Natural killer cell (primary cell): ENCODE data around the gene C8G. TPM values are rescaled to one million over a fixed set of nuclear protein-coding genes. Genes with fewer than 3 reads are reported as not detected.

Source experiments
- ATAC-seq, 3 donors: fragments of 150-1000 bp in 2 of 3; fragments of 200-7000 bp in 1 of 3; cut with Tn5 transposase; 1 replicate in 1 of 3; 2 replicates in 2 of 3; pipeline ENCODE4 v1.10.0; 2021; ENCODE audit warnings: mild to moderate bottlenecking in 2 of 3, moderate library complexity in 2 of 3
- DNase-seq, 2 donors: peaks; one replicate each; pipeline versions ENCODE4 v3.0.0 to v3.0.0-alpha.2; 2013 to 2021; ENCODE audit warnings: mixed read lengths in 1 of 2
- H3K27ac ChIP-seq: one replicate; pipeline ENCODE4 v1.5.1; 2013; ENCODE audit warnings: mild to moderate bottlenecking, low read length
- H3K27me3 ChIP-seq: one replicate; pipeline ENCODE4 v1.6.1; 2013; ENCODE audit warnings: low read length; ENCODE audit not compliant: control insufficient read depth, insufficient read depth
- H3K36me3 ChIP-seq: one replicate; pipeline ENCODE4 v1.6.1; 2013; ENCODE audit warnings: low read length; ENCODE audit not compliant: control insufficient read depth, insufficient read depth
- H3K4me1 ChIP-seq: one replicate; pipeline ENCODE4 v1.6.1; 2013; ENCODE audit warnings: low read length; ENCODE audit not compliant: control insufficient read depth, insufficient read depth
- H3K4me3 ChIP-seq: one replicate; pipeline ENCODE4 v1.5.1; 2013; ENCODE audit warnings: low read length
- H3K9me3 ChIP-seq: one replicate; pipeline ENCODE4 v1.6.1; 2013; ENCODE audit warnings: low read length; ENCODE audit not compliant: control insufficient read depth, insufficient read depth
- H3K27ac Mint-ChIP-seq, 2 donors: one replicate each; pipeline ENCODE4 v1.8.0; 2022; ENCODE audit warnings: mild to moderate bottlenecking in 2 of 2, mixed read lengths in 2 of 2, moderate library complexity in 1 of 2
- H3K27me3 Mint-ChIP-seq, 2 donors: one replicate each; pipeline ENCODE4 v1.8.0; 2022; ENCODE audit warnings: low read depth in 2 of 2, mixed read lengths in 2 of 2
- H3K36me3 Mint-ChIP-seq: one replicate; pipeline ENCODE4 v1.8.0; 2022; ENCODE audit warnings: mixed read lengths
- H3K4me1 Mint-ChIP-seq, 2 donors: one replicate each; pipeline ENCODE4 v1.8.0; 2022; ENCODE audit warnings: mixed read lengths in 2 of 2
- H3K4me3 Mint-ChIP-seq: one replicate; pipeline ENCODE4 v1.8.0; 2022; ENCODE audit warnings: mild to moderate bottlenecking, moderate library complexity, mixed read lengths
- H3K9me3 Mint-ChIP-seq, 2 donors: one replicate each; pipeline ENCODE4 v1.8.0; 2022; ENCODE audit warnings: mixed read lengths in 2 of 2
- CTCF ChIP-seq: fragments of 200-600 bp; IDR thresholded peaks from one replicate; pipeline ENCODE4 v1.8.0; 2022; ENCODE audit warnings: antibody characterized with exemption
- WGBS: methylation state at CpG from one replicate; pipeline ENCODE4 v1.1.7; 2013; ENCODE audit warnings: missing lambda C conversion rate; ENCODE audit not compliant: insufficient coverage; 5-methylcytosine and 5-hydroxymethylcytosine counted together
- intact Hi-C: fragments of 100-400 bp; cut with micrococcal nuclease; formaldehyde crosslinking; loops from one replicate; pipeline ENCODE4 v1.14.2; 2022
- total RNA-seq, 4 donors: library from RNA; stranded (reverse); fragments of 120-200 nt in 1 of 4; gene quantifications; one replicate each; pipeline versions ENCODE4 v1.2.3 to v1.2.4, GENCODE V29; 2013 to 2022

The C8G gene
- total RNA-seq, 3 donors from 2014 or later (not counting 1 experiment from before 2014, with no cell fraction given) = 3.9 to 8.5 (median 7.3) TPM

- intact Hi-C loops = no loop called here
- peak overlapping the region; percentile 70 for H3K4me3 Mint-ChIP-seq
- no peak overlapping the region for H3K27ac ChIP-seq
Observed at GRCh38 chr9:136964833-136965422, 19.9 kb downstream of the C8G start.

GRCh38 chr9:136965771-136966484, 20.9 kb downstream of the C8G start:
- intact Hi-C loops = no loop called here
- Mint-ChIP-seq H3K4me3 (peak overlapping the region; percentile 70), H3K4me1 (peaks cover 35 to 46% of the 10 kb centered on the region in 2 donors), H3K27me3 (no peaks in the 10 kb centered on the region), H3K27ac (peak overlapping the region; percentile 76 to 83), H3K36me3 (no peaks in the 10 kb centered on the region), H3K9me3 (no peaks in the 10 kb centered on the region)
- peak; percentile 40 to 71 (median 65) for ATAC-seq
- WGBS = 11% methylated on average over 23 of the region's 23 CpGs
- Histone ChIP-seq H3K4me1 (peaks cover 63% of the 10 kb centered on the region), H3K27me3 (no peaks in the 10 kb centered on the region), H3K36me3 (no peaks in the 10 kb centered on the region), H3K4me3 (no peak overlapping the region), H3K27ac (peak overlapping the region; percentile 42), H3K9me3 (no peaks in the 10 kb centered on the region)
- peak in 1 of 2 donors; percentile 80 for DNase-seq
- no peak for TF ChIP-seq CTCF

More at GRCh38 chr9:136964833-136965422, 19.9 kb downstream of the C8G start:
- Mint-ChIP-seq H3K4me1 (peaks cover 35 to 53% of the 10 kb centered on the region in 2 donors), H3K27ac (peak overlapping the region; percentile 22 to 83), H3K27me3 (no peaks in the 10 kb centered on the region), H3K36me3 (no peaks in the 10 kb centered on the region), H3K9me3 (no peaks in the 10 kb centered on the region)
- no peak overlapping the region for H3K4me3 ChIP-seq
- H3K27me3 ChIP-seq = no peaks in the 10 kb centered on the region
- H3K9me3 ChIP-seq = no peaks in the 10 kb centered on the region
- H3K36me3 ChIP-seq = no peaks in the 10 kb centered on the region
- peaks cover 73% of the 10 kb centered on the region for H3K4me1 ChIP-seq
- DNase-seq (no peak), ATAC-seq (no peak)
- 86% methylated on average over 26 of the region's 26 CpGs for WGBS
- TF ChIP-seq CTCF = no peak

GRCh38 chr9:136968333-136969127, 23.5 kb downstream of the C8G start:
- H3K27me3 Mint-ChIP-seq = no peaks in the 10 kb centered on the region
- no peak for ATAC-seq
- no peaks in the 10 kb centered on the region for H3K36me3 Mint-ChIP-seq
- no peak for DNase-seq
- no peak overlapping the region for H3K27ac Mint-ChIP-seq
- peaks cover 45% of the 10 kb centered on the region for H3K4me1 ChIP-seq
- intact Hi-C loops = no loop called here
- no peak overlapping the region for H3K27ac ChIP-seq
- no peaks in the 10 kb centered on the region for H3K9me3 ChIP-seq
- H3K4me3 ChIP-seq = no peak overlapping the region
- H3K9me3 Mint-ChIP-seq = no peaks in the 10 kb centered on the region
- peak overlapping the region; percentile 21 for H3K4me3 Mint-ChIP-seq
- WGBS = 91% methylated on average over 17 of the region's 17 CpGs
- no peaks in the 10 kb centered on the region for H3K36me3 ChIP-seq
- no peak for TF ChIP-seq CTCF
- H3K27me3 ChIP-seq = no peaks in the 10 kb centered on the region
- H3K4me1 Mint-ChIP-seq = peaks cover 17 to 22% of the 10 kb centered on the region in 2 donors
